GM11168 (cell line): ENCODE data around the gene ARVCF.

Source experiments
- in situ Hi-C: fragments of 300-500 bp; cut with MboI; formaldehyde crosslinking; loops from one replicate; pipeline ENCODE4 v1.12.0; 2022; ENCODE audit warnings: low sequenced_read_pairs; ENCODE audit not compliant: unreplicated experiment

ARVCF gene

GRCh38 chr22:19965771-19966709, 50.6 kb downstream of the ARVCF start:
- in situ Hi-C loops, result no loop called here

- in situ Hi-C loops, result no loop called here
Observed at GRCh38 chr22:19964701-19965386, 51.8 kb downstream of the ARVCF start.

- in situ Hi-C loops, result no loop called here
Observed at GRCh38 chr22:19963863-19964642, 52.6 kb downstream of the ARVCF start.

GRCh38 chr22:19962909-19963806, 53.5 kb downstream of the ARVCF start:
- in situ Hi-C loops, result no loop called here

DNA sequence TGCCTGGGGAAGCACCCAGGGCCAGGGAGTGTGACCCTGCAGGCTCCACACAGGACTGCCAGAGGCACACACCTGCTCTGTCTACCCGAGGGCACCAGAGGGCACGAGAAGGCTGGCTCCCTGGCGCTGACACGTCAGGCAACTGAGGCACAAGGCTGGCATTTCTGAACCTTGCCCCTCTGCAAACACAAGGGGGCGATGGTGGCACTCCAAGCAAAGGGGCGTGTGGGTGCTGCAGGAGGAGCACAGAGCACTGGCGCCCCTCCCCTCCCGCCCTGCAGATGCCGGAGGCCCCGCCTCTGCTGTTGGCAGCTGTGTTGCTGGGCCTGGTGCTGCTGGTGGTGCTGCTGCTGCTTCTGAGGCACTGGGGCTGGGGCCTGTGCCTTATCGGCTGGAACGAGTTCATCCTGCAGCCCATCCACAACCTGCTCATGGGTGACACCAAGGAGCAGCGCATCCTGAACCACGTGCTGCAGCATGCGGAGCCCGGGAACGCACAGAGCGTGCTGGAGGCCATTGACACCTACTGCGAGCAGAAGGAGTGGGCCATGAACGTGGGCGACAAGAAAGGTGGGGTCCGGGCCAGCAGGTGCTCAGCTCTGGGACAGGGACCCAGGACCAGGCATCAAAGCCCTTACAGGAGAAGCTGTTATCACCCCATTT, 54.2 kb downstream of the ARVCF start:
- in situ Hi-C loops, result no loop called here

- in situ Hi-C loops, result no loop called here
Observed at GRCh38 chr22:19961868-19962245, 54.8 kb downstream of the ARVCF start.

GRCh38 chr22:19961201-19961580, 55.4 kb downstream of the ARVCF start:
- in situ Hi-C loops, result no loop called here

GRCh38 chr22:19960491-19961200, 56.0 kb downstream of the ARVCF start:
- in situ Hi-C loops, result no loop called here

DNA sequence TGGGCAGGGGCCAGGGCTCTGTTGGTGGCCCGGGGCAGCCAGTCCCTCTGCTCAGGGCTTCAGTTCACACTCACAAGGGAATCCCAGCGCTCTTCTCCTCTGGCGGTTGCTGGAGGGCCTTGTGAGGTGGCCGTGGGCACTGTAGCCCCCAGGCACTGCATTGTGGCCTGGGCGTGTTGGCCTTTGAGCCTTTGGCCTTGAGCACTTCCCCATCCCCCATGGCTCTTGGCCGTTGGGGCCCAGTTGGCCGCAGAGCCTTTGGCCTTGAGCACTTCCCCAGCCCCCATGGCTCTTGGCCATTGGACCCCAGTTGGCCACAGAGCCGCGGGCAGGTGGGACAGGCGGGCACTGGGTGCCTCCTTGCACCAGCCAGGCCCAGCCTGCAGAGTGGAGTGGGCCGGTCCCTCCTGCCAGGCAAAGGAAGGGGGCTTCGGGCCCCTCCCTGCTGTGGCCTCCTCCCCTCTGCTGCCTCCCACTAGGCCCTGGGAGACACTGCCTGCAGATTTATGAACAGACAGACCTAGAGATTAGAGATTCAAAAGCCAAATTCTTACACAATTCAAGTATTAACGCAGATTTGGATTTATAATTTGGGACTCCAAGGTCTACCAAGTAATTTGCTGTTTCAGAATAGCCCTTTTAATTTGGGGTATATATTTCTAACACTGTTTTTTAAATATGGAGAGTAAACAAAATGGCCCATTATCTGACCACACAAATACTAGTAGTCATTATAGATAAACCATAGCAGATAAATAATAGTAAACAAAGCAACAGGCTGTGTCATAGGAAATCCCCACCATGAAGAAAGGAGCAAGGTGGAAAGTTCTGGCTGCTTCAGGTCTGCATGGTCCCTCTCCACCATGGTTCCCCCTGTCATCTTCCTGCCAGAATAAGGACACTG, 56.8 kb downstream of the ARVCF start:
- in situ Hi-C loops, result no loop called here

GRCh38 chr22:19959043-19959586, 57.5 kb downstream of the ARVCF start:
- in situ Hi-C loops, result no loop called here

DNA sequence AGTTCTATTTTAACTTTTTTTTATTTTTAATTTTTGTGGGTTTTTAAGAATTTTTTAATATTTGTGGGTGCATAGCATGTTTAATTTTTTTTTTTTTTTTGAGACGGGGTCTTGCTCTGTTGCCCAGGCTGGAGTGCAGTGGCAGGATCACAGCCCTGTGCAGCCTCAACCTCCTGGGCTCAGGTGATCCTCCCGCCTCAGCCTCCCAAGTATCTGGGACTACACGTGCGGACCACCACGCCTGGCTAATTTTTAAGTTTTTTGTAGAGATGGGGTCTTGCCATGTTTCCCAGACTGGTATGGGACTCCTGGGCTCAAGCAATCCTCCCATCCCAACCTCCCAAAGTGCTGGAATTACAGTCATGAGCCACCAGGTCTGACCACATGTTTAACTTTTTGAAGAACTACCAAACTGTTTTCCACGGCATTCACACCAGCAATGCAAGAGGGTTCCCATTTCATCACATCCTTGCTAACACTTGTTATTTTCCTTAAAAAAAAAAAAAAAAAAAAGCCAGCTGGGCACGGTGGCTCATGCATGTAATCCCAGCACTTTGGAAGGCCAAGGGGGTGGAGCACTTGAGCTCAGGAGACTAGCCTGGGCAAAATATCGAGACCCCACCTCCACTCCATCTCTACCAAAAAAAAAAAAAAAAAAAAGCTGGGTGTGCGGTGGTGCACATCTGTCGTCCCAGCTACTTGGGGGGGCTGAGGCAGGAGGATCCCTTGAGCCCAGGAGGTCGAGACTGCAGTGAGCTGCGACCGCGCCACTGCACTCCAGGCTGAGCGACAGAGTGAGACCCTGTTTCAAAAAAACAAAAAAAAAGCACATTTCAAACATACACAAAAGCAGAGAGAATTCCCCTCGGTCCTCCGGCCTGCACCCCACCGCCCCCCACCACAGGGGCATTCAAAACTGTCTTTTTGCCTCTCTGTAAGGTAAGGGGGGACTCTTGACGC, 58.3 kb downstream of the ARVCF start:
- in situ Hi-C loops, result no loop called here

GRCh38 chr22:19957445-19957844, 59.2 kb downstream of the ARVCF start:
- in situ Hi-C loops, result no loop called here

GRCh38 chr22:19955241-19956128, 61.1 kb downstream of the ARVCF start:
- in situ Hi-C loops, result no loop called here

GRCh38 chr22:19951346-19951745, 65.3 kb downstream of the ARVCF start:
- in situ Hi-C loops, result no loop called here

DNA sequence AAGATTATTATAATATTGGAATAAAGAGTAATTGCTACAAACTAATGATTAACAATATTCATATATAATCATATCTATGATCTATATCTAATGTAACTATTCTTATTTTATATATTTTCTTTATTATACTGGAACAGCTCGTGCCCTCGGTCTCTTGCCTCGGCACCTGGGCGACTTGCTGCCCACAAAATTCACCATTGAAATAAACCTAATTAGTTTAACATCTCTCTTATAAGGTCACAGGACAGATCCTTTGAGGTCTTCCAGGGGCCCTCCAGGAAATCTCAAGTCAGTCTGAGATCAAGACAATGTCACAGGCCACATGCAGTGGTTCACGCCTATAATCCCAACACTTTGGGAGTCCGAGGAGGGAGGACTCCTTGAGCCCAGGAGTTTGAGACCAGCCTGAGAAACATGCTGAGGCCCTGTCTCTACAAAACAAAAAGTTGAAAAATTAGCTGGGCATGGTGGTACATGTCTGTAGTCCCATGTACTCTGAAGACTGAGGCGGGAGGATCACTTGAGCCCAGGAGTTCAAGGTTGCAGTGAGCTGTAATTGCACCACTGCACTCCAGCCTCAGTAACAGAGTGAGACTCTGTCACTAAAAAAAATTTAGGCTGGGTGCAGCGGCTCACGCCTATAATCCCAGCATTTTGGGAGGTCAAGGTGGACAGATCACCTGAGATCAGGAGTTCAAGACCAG, 68.4 kb downstream of the ARVCF start:
- in situ Hi-C loops, result no loop called here
